Ectodermal cell (in vitro differentiated cells): Measurements from ENCODE around the gene ZNF70. TPM values are rescaled to one million over a fixed set of nuclear protein-coding genes. Genes with fewer than 3 reads are reported as not detected.

ENCODE experiments used
- H3K27ac ChIP-seq: 2 replicates; pipeline ENCODE4 v1.7.0; 2013; ENCODE audit warnings: mild to moderate bottlenecking, low read depth, low read length; ENCODE audit not compliant: insufficient read depth, poor library complexity, severe bottlenecking
- H3K27me3 ChIP-seq: 2 replicates; pipeline ENCODE4 v1.7.0; 2013; ENCODE audit warnings: mild to moderate bottlenecking, low read length; ENCODE audit not compliant: insufficient read depth, control insufficient read depth, poor library complexity, severe bottlenecking
- H3K36me3 ChIP-seq: one replicate; pipeline ENCODE4 v1.7.0; 2013; ENCODE audit warnings: low read length; ENCODE audit not compliant: control insufficient read depth, insufficient read depth
- H3K4me1 ChIP-seq: one replicate; pipeline ENCODE4 v1.7.0; 2013; ENCODE audit warnings: low read length; ENCODE audit not compliant: control insufficient read depth, insufficient read depth
- H3K4me3 ChIP-seq: 2 replicates; pipeline ENCODE4 v1.7.0; 2013; ENCODE audit warnings: low read depth, low read length, control low read depth; ENCODE audit not compliant: insufficient read depth
- H3K9me3 ChIP-seq: 2 replicates; pipeline ENCODE4 v1.7.0; 2013; ENCODE audit warnings: mild to moderate bottlenecking, low read length, moderate library complexity; ENCODE audit not compliant: control insufficient read depth
- WGBS, 2 experiments: methylation state at CpG; one replicate each; pipeline ENCODE4 v1.1.7; 2013; ENCODE audit warnings: missing lambda C conversion rate in 2 of 2; 5-methylcytosine and 5-hydroxymethylcytosine counted together
- polyA plus RNA-seq, 4 experiments: library from polyadenylated mRNA; stranded (reverse); fragments of 50-300 nt; gene quantifications; one replicate each; pipeline ENCODE4 v1.2.3, GENCODE V29; 2013

The ZNF70 gene
- 5.7 TPM for polyA plus RNA-seq (2013, experiment 1 of 4)
- 6.2 TPM for polyA plus RNA-seq (2013, experiment 2 of 4)
- polyA plus RNA-seq (2013, experiment 3 of 4) = 3.6 TPM
- 4.8 TPM for polyA plus RNA-seq (2013, experiment 4 of 4)

GRCh38 chr22:23750714-23751440 is at the start of gene ZNF70:
ZNF70 (minus strand) TSS chr22:23751112; CDS start chr22:23745140, 5,972 bp downstream.
- H3K27ac ChIP-seq = peak within 1 kb of the TSS; percentile 58
- no peaks in the 10 kb centered on the region for H3K9me3 ChIP-seq
- no peaks in the 10 kb centered on the region for H3K36me3 ChIP-seq
- H3K4me1 ChIP-seq = peaks cover 6% of the 10 kb centered on the region
- 0 to 1% methylated on average over 78 of the region's 78 CpGs for WGBS, 2 experiments
- H3K27me3 ChIP-seq = no peaks in the 10 kb centered on the region
- H3K4me3 ChIP-seq = peak within 1 kb of the TSS; percentile 86

- no peaks in the 10 kb centered on the region for H3K27me3 ChIP-seq
- H3K4me1 ChIP-seq = no peaks in the 10 kb centered on the region
- no peaks in the 10 kb centered on the region for H3K9me3 ChIP-seq
- H3K27ac ChIP-seq = no peak overlapping the region
- WGBS, 2 experiments = 95 to 96% methylated on average over 5 of the region's 5 CpGs
- H3K4me3 ChIP-seq = no peak overlapping the region
- peaks cover 63% of the 10 kb centered on the region for H3K36me3 ChIP-seq
These were observed 45.5 kb upstream of the ZNF70 start for GRCh38 chr22:23796461-23796860.

- Histone ChIP-seq H3K27me3 (no peaks in the 10 kb centered on the region), H3K36me3 (peaks cover 43% of the 10 kb centered on the region), H3K4me3 (no peak overlapping the region), H3K9me3 (no peaks in the 10 kb centered on the region), H3K27ac (no peak overlapping the region), H3K4me1 (peaks cover 7% of the 10 kb centered on the region)
- 93 to 95% methylated on average over 7 to 8 of the region's 8 CpGs for WGBS, 2 experiments
These were observed 42.4 kb upstream of the ZNF70 start for GRCh38 chr22:23793326-23793725.

- Histone ChIP-seq H3K4me1 (peaks cover 7% of the 10 kb centered on the region), H3K27me3 (no peaks in the 10 kb centered on the region), H3K9me3 (no peaks in the 10 kb centered on the region), H3K4me3 (no peak overlapping the region), H3K27ac (no peak overlapping the region), H3K36me3 (peaks cover 36% of the 10 kb centered on the region)
- 95 to 96% methylated on average over 25 of the region's 25 CpGs for whole genome bisulfite sequencing, 2 experiments
These were observed 41.1 kb upstream of the ZNF70 start for GRCh38 chr22:23791738-23792645.

GRCh38 chr22:23790819-23791737 is 40.2 kb upstream of the ZNF70 start:
- WGBS, 2 experiments = 87 to 88% methylated on average over 10 of the region's 11 CpGs
- Histone ChIP-seq H3K27ac (no peak overlapping the region), H3K27me3 (no peaks in the 10 kb centered on the region), H3K36me3 (peaks cover 27% of the 10 kb centered on the region), H3K4me3 (no peak overlapping the region), H3K9me3 (no peaks in the 10 kb centered on the region), H3K4me1 (peaks cover 10% of the 10 kb centered on the region)

- H3K36me3 ChIP-seq = peaks cover 19% of the 10 kb centered on the region
- no peak overlapping the region for H3K27ac ChIP-seq
- H3K4me1 ChIP-seq = peaks cover 12% of the 10 kb centered on the region
- 92 to 93% methylated on average over 4 of the region's 4 CpGs for WGBS, 2 experiments
- no peak overlapping the region for H3K4me3 ChIP-seq
- H3K27me3 ChIP-seq = no peaks in the 10 kb centered on the region
- H3K9me3 ChIP-seq = no peaks in the 10 kb centered on the region
These were observed 38.7 kb upstream of the ZNF70 start for GRCh38 chr22:23789638-23790037.

- H3K27me3 ChIP-seq = no peaks in the 10 kb centered on the region
- no peak overlapping the region for H3K4me3 ChIP-seq
- H3K36me3 ChIP-seq = peaks cover 14% of the 10 kb centered on the region
- H3K27ac ChIP-seq = no peak overlapping the region
- H3K9me3 ChIP-seq = no peaks in the 10 kb centered on the region
- H3K4me1 ChIP-seq = peaks cover 12% of the 10 kb centered on the region
- WGBS, 2 experiments = 84 to 89% methylated on average over 4 of the region's 4 CpGs
These were observed 38.2 kb upstream of the ZNF70 start for GRCh38 chr22:23789121-23789520.

GRCh38 chr22:23787910-23788309 is 37.0 kb upstream of the ZNF70 start:
- H3K27ac ChIP-seq = no peak overlapping the region
- no peaks in the 10 kb centered on the region for H3K27me3 ChIP-seq
- 82 to 83% methylated on average over 3 of the region's 3 CpGs for WGBS, 2 experiments
- no peaks in the 10 kb centered on the region for H3K9me3 ChIP-seq
- peaks cover 12% of the 10 kb centered on the region for H3K4me1 ChIP-seq
- H3K4me3 ChIP-seq = peak overlapping the region; percentile 93
- H3K36me3 ChIP-seq = peaks cover 8% of the 10 kb centered on the region

- peak overlapping the region; percentile 93 for H3K4me3 ChIP-seq
- no peaks in the 10 kb centered on the region for H3K27me3 ChIP-seq
- peaks cover 8% of the 10 kb centered on the region for H3K36me3 ChIP-seq
- 11 to 12% methylated on average over 5 of the region's 5 CpGs for WGBS, 2 experiments
- H3K4me1 ChIP-seq = peaks cover 12% of the 10 kb centered on the region
- H3K9me3 ChIP-seq = no peaks in the 10 kb centered on the region
- H3K27ac ChIP-seq = peak overlapping the region; percentile 50
These were observed 36.6 kb upstream of the ZNF70 start for GRCh38 chr22:23787600-23787896.
